Smooth muscle cell (in vitro differentiated cells): Measurements from ENCODE around the gene HERC3. TPM values are rescaled to one million over a fixed set of nuclear protein-coding genes. Genes with fewer than 3 reads are reported as not detected.

ENCODE experiments used
- DNase-seq: peaks from one replicate; lab custom pipeline; 2025; ENCODE audit not compliant: unreplicated experiment; lab: John Stamatoyannopoulos, UW
- H2AFZ ChIP-seq: fragments of 200-600 bp; sonication (generic); 2 replicates; pipeline ENCODE4 v1.6.0; 2016; ENCODE audit warnings: antibody characterized with exemption, low read depth, mild to moderate bottlenecking
- H3F3A ChIP-seq: fragments of 200-600 bp; sonication (generic); 2 replicates; pipeline ENCODE4 v1.6.0; 2017; ENCODE audit warnings: antibody characterized with exemption, low read depth
- H3K27ac ChIP-seq: fragments of 200-600 bp; sonication (generic); 2 replicates; pipeline ENCODE4 v1.5.1; 2016; ENCODE audit warnings: low read depth, mild to moderate bottlenecking
- H3K27me3 ChIP-seq: fragments of 200-600 bp; sonication (generic); 2 replicates; pipeline ENCODE4 v1.6.1; 2016; ENCODE audit warnings: low read depth, mild to moderate bottlenecking
- H3K36me3 ChIP-seq: fragments of 200-600 bp; sonication (generic); 2 replicates; pipeline ENCODE4 v1.5.1; 2016; ENCODE audit warnings: low read depth
- H3K4me1 ChIP-seq: fragments of 200-600 bp; sonication (generic); 2 replicates; pipeline ENCODE4 v1.5.1; 2016; ENCODE audit warnings: low read depth
- H3K4me2 ChIP-seq: fragments of 200-600 bp; sonication (generic); 2 replicates; pipeline ENCODE4 v1.6.0; 2016; ENCODE audit warnings: mild to moderate bottlenecking
- H3K4me3 ChIP-seq: fragments of 200-600 bp; sonication (generic); 2 replicates; pipeline ENCODE4 v1.5.1; 2016; ENCODE audit warnings: mild to moderate bottlenecking
- H3K79me2 ChIP-seq: fragments of 200-600 bp; sonication (generic); 2 replicates; pipeline ENCODE4 v1.6.0; 2016; ENCODE audit warnings: low read depth, mild to moderate bottlenecking
- H3K9ac ChIP-seq: fragments of 200-600 bp; sonication (generic); 2 replicates; pipeline ENCODE4 v1.6.0; 2016; ENCODE audit warnings: low read depth
- H3K9me3 ChIP-seq: fragments of 200-600 bp; sonication (generic); replicated peaks from 2 replicates; pipeline ENCODE4 v1.5.1; 2016; ENCODE audit warnings: low read depth
- H4K20me1 ChIP-seq: fragments of 200-600 bp; sonication (generic); 2 replicates; pipeline ENCODE4 v1.6.0; 2016; ENCODE audit warnings: low read depth
- CTCF ChIP-seq: fragments of 200-600 bp; sonication (generic); IDR thresholded peaks from 2 replicates; pipeline ENCODE4 v1.5.1; 2017; ENCODE audit warnings: borderline replicate concordance, mild to moderate bottlenecking, antibody characterized with exemption; ENCODE audit not compliant: insufficient read depth, poor library complexity, severe bottlenecking
- WGBS: methylation state at CpG from one replicate; pipeline ENCODE4 v1.1.7; 2016; ENCODE audit warnings: low lambda C conversion rate; 5-methylcytosine and 5-hydroxymethylcytosine counted together
- polyA plus RNA-seq: library from polyadenylated mRNA; unstranded; fragments of >200 nt; fragmentation: Nextera tagmentation; extraction: Ambion mirVana; gene quantifications from 2 replicates; pipeline ENCODE4 v1.2.1, GENCODE V29; 2016
- total RNA-seq: library from RNA; depleted of rRNA; stranded (reverse); fragments of >200 nt; gene quantifications from 2 replicates; pipeline ENCODE4 v1.2.3, GENCODE V29; 2014

Gene HERC3
- total and polyA plus RNA-seq, 2 experiments from 2014 or later: 14.5 to 20.2 TPM

- Histone ChIP-seq H3K27me3 (no peaks in the 10 kb centered on the region), H3K27ac (no peak overlapping the region), H3F3A (no peaks in the 10 kb centered on the region), H3K4me3 (no peak overlapping the region), H3K36me3 (peaks cover 19% of the 10 kb centered on the region), H2AFZ (no peak overlapping the region), H3K9ac (no peak overlapping the region), H3K79me2 (no peaks in the 10 kb centered on the region), H3K9me3 (no peaks in the 10 kb centered on the region), H3K4me1 (no peaks in the 10 kb centered on the region), H4K20me1 (no peaks in the 10 kb centered on the region), H3K4me2 (no peak overlapping the region)
- DNase-seq: no peak
- TF ChIP-seq CTCF: no peak
- 91% methylated on average over 1 of the region's 1 CpG for WGBS
Observed at GRCh38 chr4:88745175-88745574, 152.9 kb downstream of the HERC3 start.

DNA sequence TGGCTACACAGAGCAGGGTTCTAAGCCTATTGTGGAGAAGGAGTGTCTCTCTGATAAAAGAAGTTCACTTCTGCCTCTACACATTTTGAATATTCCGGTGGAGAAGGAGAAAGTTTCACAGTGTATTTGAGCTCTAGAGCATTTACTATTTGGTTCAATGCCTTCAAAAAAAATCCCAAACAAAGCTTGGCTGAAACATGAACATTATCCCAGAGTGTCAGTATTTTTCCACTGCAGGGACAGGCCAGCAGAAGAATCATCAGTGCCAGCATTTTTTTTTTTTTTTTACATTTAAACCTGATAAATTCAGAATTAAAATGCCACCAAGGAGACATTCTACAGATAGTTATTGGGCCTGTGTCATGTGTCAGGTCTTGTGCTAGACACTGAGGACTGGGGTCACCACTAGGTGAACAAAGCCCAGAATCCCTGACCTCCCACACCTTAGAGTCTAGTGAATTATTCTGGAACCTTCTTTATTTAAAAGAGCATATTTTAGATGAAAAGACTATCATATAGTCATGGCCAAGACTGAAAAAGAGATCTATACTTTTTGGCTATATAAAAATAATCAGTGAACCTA is 153.4 kb downstream of the HERC3 start:
- no peaks in the 10 kb centered on the region for H3F3A ChIP-seq
- H3K36me3 ChIP-seq: peaks cover 19% of the 10 kb centered on the region
- H3K27me3 ChIP-seq: no peaks in the 10 kb centered on the region
- TF ChIP-seq CTCF: no peak
- H3K4me3 ChIP-seq: no peak overlapping the region
- no peak overlapping the region for H3K9ac ChIP-seq
- no peaks in the 10 kb centered on the region for H4K20me1 ChIP-seq
- no peak for DNase-seq
- H3K9me3 ChIP-seq: no peaks in the 10 kb centered on the region
- H3K27ac ChIP-seq: no peak overlapping the region
- H3K4me1 ChIP-seq: no peaks in the 10 kb centered on the region
- no peak overlapping the region for H3K4me2 ChIP-seq
- H2AFZ ChIP-seq: no peak overlapping the region
- WGBS: 100% methylated on average over 1 of the region's 1 CpG
- H3K79me2 ChIP-seq: no peaks in the 10 kb centered on the region

- Histone ChIP-seq H3K4me3 (no peak overlapping the region), H3K9me3 (no peaks in the 10 kb centered on the region), H3K27ac (no peak overlapping the region), H3F3A (no peaks in the 10 kb centered on the region), H3K4me1 (no peaks in the 10 kb centered on the region), H3K4me2 (no peak overlapping the region), H3K79me2 (no peaks in the 10 kb centered on the region), H3K27me3 (no peaks in the 10 kb centered on the region), H4K20me1 (no peaks in the 10 kb centered on the region), H2AFZ (no peak overlapping the region), H3K9ac (no peak overlapping the region), H3K36me3 (peaks cover 19% of the 10 kb centered on the region)
- TF ChIP-seq CTCF: no peak
- 72% methylated on average over 5 of the region's 5 CpGs for WGBS
- DNase-seq: no peak
Observed at GRCh38 chr4:88746206-88746605, 153.9 kb downstream of the HERC3 start.

GRCh38 chr4:88747351-88747750 is 155.1 kb downstream of the HERC3 start:
- WGBS: 93% methylated on average over 7 of the region's 7 CpGs
- H3K36me3 ChIP-seq: peaks cover 19% of the 10 kb centered on the region
- H3K4me1 ChIP-seq: no peaks in the 10 kb centered on the region
- H4K20me1 ChIP-seq: no peaks in the 10 kb centered on the region
- H3K27ac ChIP-seq: no peak overlapping the region
- DNase-seq: no peak
- H3K4me3 ChIP-seq: no peak overlapping the region
- H3K4me2 ChIP-seq: no peak overlapping the region
- H3F3A ChIP-seq: no peaks in the 10 kb centered on the region
- H3K27me3 ChIP-seq: no peaks in the 10 kb centered on the region
- H3K9me3 ChIP-seq: no peaks in the 10 kb centered on the region
- no peak overlapping the region for H3K9ac ChIP-seq
- no peak overlapping the region for H2AFZ ChIP-seq
- no peak for TF ChIP-seq CTCF
- no peaks in the 10 kb centered on the region for H3K79me2 ChIP-seq
